ENCODE measurements around the gene ZNF549. TPM values are rescaled to one million over a fixed set of nuclear protein-coding genes. Genes with fewer than 3 reads are reported as not detected.

The ZNF549 gene
- total and polyA plus RNA-seq, 2 of the 13 experiments (the other 11 are each of a cell fraction or from before 2014, with no cell fraction given), result 2.8 to 6.4 TPM

- TF ChIP-seq MYPOP (CRISPR knock-in tag; IDR thresholded peaks at IDR 0.05) (peak; percentile 54; the same call in 1 of the 2 replicates), RFX1 (IDR thresholded peaks at IDR 0.05) (no peak), POLR2G (IDR thresholded peaks at IDR 0.05; ENCODE audit: low read depth, low read length) (no peak), U2AF2 (IDR thresholded peaks at IDR 0.05; ENCODE audit: low read depth, low read length) (no peak), ZNF510 (CRISPR knock-in tag; IDR thresholded peaks at IDR 0.05; ENCODE audit: low read depth) (peak; percentile 75; the same call in 1 of the 2 replicates), YEATS2 (CRISPR knock-in tag; IDR thresholded peaks at IDR 0.05; ENCODE audit: borderline replicate concordance) (no peak), SKI (IDR thresholded peaks at IDR 0.05; ENCODE audit: partially characterized antibody) (no peak), FOSL1 (CRISPR knock-in tag; IDR thresholded peaks at IDR 0.05; ENCODE audit: borderline replicate concordance) (no peak), DMAP1 (CRISPR knock-in tag; IDR thresholded peaks at IDR 0.05) (0 out of 2 replicates have a peak, but pooled peaks have one; percentile 8), PRPF4 (IDR thresholded peaks at IDR 0.05; ENCODE audit: low read depth, low read length, poor library complexity, severe bottlenecking) (no peak), RXRA (CRISPR knock-in tag; IDR thresholded peaks at IDR 0.05) (no peak), ZNF121 (CRISPR knock-in tag; IDR thresholded peaks at IDR 0.05) (0 out of 2 replicates have a peak, but pooled peaks have one; percentile 24), SPEN (CRISPR knock-in tag; IDR thresholded peaks at IDR 0.05; ENCODE audit: low read depth) (no peak), ZBTB1 (CRISPR knock-in tag; IDR thresholded peaks at IDR 0.05; ENCODE audit: borderline replicate concordance) (no peak), GTF3A (CRISPR knock-in tag; conservative IDR thresholded peaks at IDR 0.05) (0 out of 2 replicates have a peak, but pooled peaks have one; percentile 61), EP300 (IDR thresholded peaks at IDR 0.05; ENCODE audit: low read depth in 2 of 2, low read length in 2 of 2) (no peak), EP300 (CRISPR knock-in tag; IDR thresholded peaks at IDR 0.05; ENCODE audit: borderline replicate concordance) (no peak), SSRP1 (CRISPR knock-in tag; IDR thresholded peaks at IDR 0.05) (no peak), ZNF589 (CRISPR knock-in tag; conservative IDR thresholded peaks at IDR 0.05) (no peak)
- TF ChIP-seq, protein P1, sequence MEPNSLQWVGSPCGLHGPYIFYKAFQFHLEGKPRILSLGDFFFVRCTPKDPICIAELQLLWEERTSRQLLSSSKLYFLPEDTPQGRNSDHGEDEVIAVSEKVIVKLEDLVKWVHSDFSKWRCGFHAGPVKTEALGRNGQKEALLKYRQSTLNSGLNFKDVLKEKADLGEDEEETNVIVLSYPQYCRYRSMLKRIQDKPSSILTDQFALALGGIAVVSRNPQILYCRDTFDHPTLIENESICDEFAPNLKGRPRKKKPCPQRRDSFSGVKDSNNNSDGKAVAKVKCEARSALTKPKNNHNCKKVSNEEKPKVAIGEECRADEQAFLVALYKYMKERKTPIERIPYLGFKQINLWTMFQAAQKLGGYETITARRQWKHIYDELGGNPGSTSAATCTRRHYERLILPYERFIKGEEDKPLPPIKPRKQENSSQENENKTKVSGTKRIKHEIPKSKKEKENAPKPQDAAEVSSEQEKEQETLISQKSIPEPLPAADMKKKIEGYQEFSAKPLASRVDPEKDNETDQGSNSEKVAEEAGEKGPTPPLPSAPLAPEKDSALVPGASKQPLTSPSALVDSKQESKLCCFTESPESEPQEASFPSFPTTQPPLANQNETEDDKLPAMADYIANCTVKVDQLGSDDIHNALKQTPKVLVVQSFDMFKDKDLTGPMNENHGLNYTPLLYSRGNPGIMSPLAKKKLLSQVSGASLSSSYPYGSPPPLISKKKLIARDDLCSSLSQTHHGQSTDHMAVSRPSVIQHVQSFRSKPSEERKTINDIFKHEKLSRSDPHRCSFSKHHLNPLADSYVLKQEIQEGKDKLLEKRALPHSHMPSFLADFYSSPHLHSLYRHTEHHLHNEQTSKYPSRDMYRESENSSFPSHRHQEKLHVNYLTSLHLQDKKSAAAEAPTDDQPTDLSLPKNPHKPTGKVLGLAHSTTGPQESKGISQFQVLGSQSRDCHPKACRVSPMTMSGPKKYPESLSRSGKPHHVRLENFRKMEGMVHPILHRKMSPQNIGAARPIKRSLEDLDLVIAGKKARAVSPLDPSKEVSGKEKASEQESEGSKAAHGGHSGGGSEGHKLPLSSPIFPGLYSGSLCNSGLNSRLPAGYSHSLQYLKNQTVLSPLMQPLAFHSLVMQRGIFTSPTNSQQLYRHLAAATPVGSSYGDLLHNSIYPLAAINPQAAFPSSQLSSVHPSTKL (CRISPR knock-in tag; IDR thresholded peaks at IDR 0.05), result no peak
- TF ChIP-seq, protein P2, sequence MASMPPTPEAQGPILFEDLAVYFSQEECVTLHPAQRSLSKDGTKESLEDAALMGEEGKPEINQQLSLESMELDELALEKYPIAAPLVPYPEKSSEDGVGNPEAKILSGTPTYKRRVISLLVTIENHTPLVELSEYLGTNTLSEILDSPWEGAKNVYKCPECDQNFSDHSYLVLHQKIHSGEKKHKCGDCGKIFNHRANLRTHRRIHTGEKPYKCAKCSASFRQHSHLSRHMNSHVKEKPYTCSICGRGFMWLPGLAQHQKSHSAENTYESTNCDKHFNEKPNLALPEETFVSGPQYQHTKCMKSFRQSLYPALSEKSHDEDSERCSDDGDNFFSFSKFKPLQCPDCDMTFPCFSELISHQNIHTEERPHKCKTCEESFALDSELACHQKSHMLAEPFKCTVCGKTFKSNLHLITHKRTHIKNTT (CRISPR knock-in tag; IDR thresholded peaks at IDR 0.05), result no peak
- TF ChIP-seq, protein P3, sequence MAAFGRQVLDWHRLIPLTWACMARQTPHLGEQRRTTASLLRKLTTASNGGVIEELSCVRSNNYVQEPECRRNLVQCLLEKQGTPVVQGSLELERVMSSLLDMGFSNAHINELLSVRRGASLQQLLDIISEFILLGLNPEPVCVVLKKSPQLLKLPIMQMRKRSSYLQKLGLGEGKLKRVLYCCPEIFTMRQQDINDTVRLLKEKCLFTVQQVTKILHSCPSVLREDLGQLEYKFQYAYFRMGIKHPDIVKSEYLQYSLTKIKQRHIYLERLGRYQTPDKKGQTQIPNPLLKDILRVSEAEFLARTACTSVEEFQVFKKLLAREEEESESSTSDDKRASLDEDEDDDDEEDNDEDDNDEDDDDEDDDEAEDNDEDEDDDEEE (CRISPR knock-in tag; IDR thresholded peaks at IDR 0.05), result no peak
- TF ChIP-seq, protein P4, sequence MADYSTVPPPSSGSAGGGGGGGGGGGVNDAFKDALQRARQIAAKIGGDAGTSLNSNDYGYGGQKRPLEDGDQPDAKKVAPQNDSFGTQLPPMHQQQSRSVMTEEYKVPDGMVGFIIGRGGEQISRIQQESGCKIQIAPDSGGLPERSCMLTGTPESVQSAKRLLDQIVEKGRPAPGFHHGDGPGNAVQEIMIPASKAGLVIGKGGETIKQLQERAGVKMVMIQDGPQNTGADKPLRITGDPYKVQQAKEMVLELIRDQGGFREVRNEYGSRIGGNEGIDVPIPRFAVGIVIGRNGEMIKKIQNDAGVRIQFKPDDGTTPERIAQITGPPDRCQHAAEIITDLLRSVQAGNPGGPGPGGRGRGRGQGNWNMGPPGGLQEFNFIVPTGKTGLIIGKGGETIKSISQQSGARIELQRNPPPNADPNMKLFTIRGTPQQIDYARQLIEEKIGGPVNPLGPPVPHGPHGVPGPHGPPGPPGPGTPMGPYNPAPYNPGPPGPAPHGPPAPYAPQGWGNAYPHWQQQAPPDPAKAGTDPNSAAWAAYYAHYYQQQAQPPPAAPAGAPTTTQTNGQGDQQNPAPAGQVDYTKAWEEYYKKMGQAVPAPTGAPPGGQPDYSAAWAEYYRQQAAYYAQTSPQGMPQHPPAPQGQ (CRISPR knock-in tag; IDR thresholded peaks at IDR 0.05; ENCODE audit: borderline replicate concordance), result no peak
These were observed 31.9 kb downstream of the ZNF549 start (continued) for GRCh38 chr19:57559008-57559403.

Data from HepG2 (cell line).